Germinal center (tissue), 1 donor: ENCODE results near the gene KRTAP12-1.

Source experiments
- DNase-seq: peaks from one replicate; pipeline ENCODE4 v3.0.0; 2012; ENCODE audit warnings: mixed read lengths, low spot score

KRTAP12-1 gene

GRCh38 chr21:44681861-44682579 lies at the start of gene KRTAP12-1:
TSS of gene KRTAP12-1 (minus strand) at chr21:44682163. CDS start at chr21:44682123, 40 bp downstream.
- no peak for DNase-seq

- no peak for DNase-seq
These were observed 49.1 kb upstream of the KRTAP12-1 start for GRCh38 chr21:44730951-44731579.

GRCh38 chr21:44730028-44730395 lies 48.0 kb upstream of the KRTAP12-1 start:
- DNase-seq, result no peak

GRCh38 chr21:44729336-44730027 lies 47.5 kb upstream of the KRTAP12-1 start:
- no peak for DNase-seq

GRCh38 chr21:44728716-44729115 lies 46.8 kb upstream of the KRTAP12-1 start:
- no peak for DNase-seq

- no peak for DNase-seq
These were observed 45.8 kb upstream of the KRTAP12-1 start for GRCh38 chr21:44727757-44728156.

GRCh38 chr21:44727321-44727720 lies 45.4 kb upstream of the KRTAP12-1 start:
- DNase-seq, result no peak

GRCh38 chr21:44726826-44727225 lies 44.9 kb upstream of the KRTAP12-1 start:
- no peak for DNase-seq

GRCh38 chr21:44724926-44725325 lies 43.0 kb upstream of the KRTAP12-1 start:
- no peak for DNase-seq

- no peak for DNase-seq
These were observed 42.2 kb upstream of the KRTAP12-1 start for GRCh38 chr21:44724196-44724595.

- DNase-seq, result no peak
These were observed 41.5 kb upstream of the KRTAP12-1 start for GRCh38 chr21:44723177-44724131.

- no peak for DNase-seq
These were observed 40.8 kb upstream of the KRTAP12-1 start for GRCh38 chr21:44722731-44723130.

GRCh38 chr21:44720170-44720569 lies 38.2 kb upstream of the KRTAP12-1 start:
- DNase-seq, result no peak

- no peak for DNase-seq
These were observed 36.6 kb upstream of the KRTAP12-1 start for GRCh38 chr21:44718571-44718970.

- no peak for DNase-seq
These were observed 36.1 kb upstream of the KRTAP12-1 start for GRCh38 chr21:44718093-44718492.

- no peak for DNase-seq
These were observed 35.0 kb upstream of the KRTAP12-1 start for GRCh38 chr21:44716984-44717383.

- no peak for DNase-seq
These were observed 32.9 kb upstream of the KRTAP12-1 start for GRCh38 chr21:44714905-44715304.

GRCh38 chr21:44713846-44714245 lies 31.9 kb upstream of the KRTAP12-1 start:
- DNase-seq, result no peak

- DNase-seq, result no peak
These were observed 31.2 kb upstream of the KRTAP12-1 start for GRCh38 chr21:44713130-44713529.

GRCh38 chr21:44712203-44713028 lies 30.5 kb upstream of the KRTAP12-1 start:
- no peak for DNase-seq
